Activated CD8-positive, alpha-beta memory T cell treated with anti-CD3 and anti-CD28 coated beads for 36 hours (primary cell): ENCODE data around the gene PDS5B. TPM values are rescaled to one million over a fixed set of nuclear protein-coding genes. Genes with fewer than 3 reads are reported as not detected.
"Not testable (repeated sequence)": the region's sequence is repeated elsewhere in the genome, so short reads cannot be mapped to it uniquely, and the experiment has no call there.

Experiments used
- CTCF ChIA-PET: fragments of 350-600 bp; sonication (Branson Sonifier 250); formaldehyde crosslinking; loops from one replicate; lab custom pipeline; 2021; ENCODE audit warnings: antibody characterized with exemption; lab: Charles Lee
- POLR2A ChIA-PET: fragments of 350-600 bp; sonication (Branson Sonifier 250); formaldehyde crosslinking; loops from one replicate; lab custom pipeline; 2021; ENCODE audit warnings: antibody characterized with exemption; lab: Charles Lee
- total RNA-seq, 2 experiments: library from RNA; stranded (reverse); gene quantifications; one replicate each; pipeline ENCODE4 v1.2.3, GENCODE V29; 2021

PDS5B gene
- total RNA-seq, 2 experiments from 2014 or later, result 45.6 to 47.2 TPM

- POLR2A ChIA-PET, result no interaction called here
Measured at GRCh38 chr13:32682740-32683139, 96.5 kb downstream of the PDS5B start.

DNA sequence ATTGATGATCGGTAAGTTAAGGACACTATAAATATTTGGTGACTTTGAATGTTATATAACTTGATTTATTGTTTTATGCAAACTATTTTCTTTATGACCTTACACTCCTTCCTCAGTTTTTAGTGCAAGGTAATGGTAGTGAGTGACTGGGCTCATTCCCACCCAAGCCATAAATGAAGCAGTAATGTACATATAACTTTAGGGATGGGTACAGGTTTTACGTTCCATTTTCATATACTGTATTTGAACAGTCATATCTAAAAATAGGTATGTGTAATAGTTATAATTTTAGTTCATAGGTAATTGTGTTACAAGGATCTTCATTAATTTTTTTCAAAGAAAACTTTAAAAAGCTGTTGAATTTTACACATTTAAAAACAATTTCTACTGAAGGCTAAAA, 101.0 kb downstream of the PDS5B start:
- CTCF ChIA-PET, result no interaction called here
- POLR2A ChIA-PET, result no interaction called here

More at GRCh38 chr13:32682740-32683139, 96.5 kb downstream of the PDS5B start:
- CTCF ChIA-PET, result no interaction called here

DNA sequence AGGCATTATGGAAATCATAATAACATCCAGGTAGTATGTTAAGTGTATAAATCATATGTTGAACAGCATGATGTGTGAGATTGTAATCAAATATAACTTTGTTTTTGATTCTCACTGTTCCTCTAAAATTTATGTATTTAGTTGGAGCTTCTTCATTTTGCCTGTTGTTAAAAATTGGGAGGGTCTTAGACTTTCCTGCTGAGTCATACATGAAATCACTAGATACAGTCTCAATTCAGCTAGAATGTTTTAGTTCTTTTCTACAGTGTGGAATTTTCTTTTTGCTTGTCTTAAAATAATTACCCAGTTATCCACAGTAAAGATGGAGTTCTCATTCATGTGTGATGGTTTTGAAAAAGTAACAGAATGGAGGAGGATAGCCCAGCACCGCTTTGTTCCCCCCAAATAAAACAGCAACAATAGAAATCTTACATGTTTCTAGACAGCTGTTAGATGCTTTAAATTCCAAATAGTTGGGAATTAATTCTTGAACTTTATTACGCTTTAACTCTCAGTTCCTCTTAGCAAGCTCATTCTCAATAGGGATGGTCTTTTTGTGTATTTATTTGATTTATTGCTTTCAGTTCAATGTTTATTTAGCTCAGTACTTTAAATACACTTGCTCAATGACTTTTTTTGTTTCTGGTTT, 109.5 kb downstream of the PDS5B start:
- CTCF ChIA-PET, result no interaction called here

GRCh38 chr13:32707471-32707870, 121.2 kb downstream of the PDS5B start:
- CTCF ChIA-PET, result interaction anchor here (0.7 kb wide), 1 partner anchor 119 kb away, joined by 3 read pairs; no protein-coding TSS in a partner anchor
- POLR2A ChIA-PET, result no interaction called here

More for the DNA sequence above, 109.5 kb downstream of the PDS5B start:
- POLR2A ChIA-PET, result interaction anchor here (0.7 kb wide), 1 partner anchor 28 kb away, joined by 3 read pairs; no protein-coding TSS in a partner anchor

- ChIA-PET CTCF (interaction anchor here (0.5 kb wide), 1 partner anchor 444 kb away, joined by 3 read pairs; no protein-coding TSS in a partner anchor), POLR2A (interaction anchor here (0.6 kb wide), 1 partner anchor 126 kb away, joined by 3 read pairs; no protein-coding TSS in a partner anchor)
Measured at GRCh38 chr13:32713397-32713796, 127.1 kb downstream of the PDS5B start.

DNA sequence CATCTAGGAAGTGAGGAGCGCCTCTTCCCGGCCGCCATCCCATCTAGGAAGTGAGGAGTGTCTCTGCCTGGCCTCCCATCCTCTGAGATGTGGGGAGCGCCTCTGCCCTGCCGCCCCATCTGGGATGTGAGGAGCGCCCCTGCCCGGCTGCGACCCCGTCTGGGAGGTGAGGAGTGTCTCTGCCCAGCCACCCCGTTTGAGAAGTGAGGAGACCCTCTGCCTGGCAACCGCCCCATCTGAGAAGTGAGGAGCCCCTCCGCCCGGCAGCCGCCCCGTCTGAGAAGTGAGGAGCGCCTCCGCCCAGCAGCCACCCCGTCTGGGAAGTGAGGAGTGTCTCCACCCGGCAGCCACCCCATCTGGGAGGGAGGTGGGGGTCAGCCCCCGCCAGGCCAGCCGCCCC, 129.9 kb downstream of the PDS5B start:
- CTCF ChIA-PET, POLR2A ChIA-PET: not testable (repeated sequence)

- ChIA-PET CTCF (no interaction called here), POLR2A (no interaction called here)
Measured at GRCh38 chr13:32720026-32720425, 133.8 kb downstream of the PDS5B start.

DNA sequence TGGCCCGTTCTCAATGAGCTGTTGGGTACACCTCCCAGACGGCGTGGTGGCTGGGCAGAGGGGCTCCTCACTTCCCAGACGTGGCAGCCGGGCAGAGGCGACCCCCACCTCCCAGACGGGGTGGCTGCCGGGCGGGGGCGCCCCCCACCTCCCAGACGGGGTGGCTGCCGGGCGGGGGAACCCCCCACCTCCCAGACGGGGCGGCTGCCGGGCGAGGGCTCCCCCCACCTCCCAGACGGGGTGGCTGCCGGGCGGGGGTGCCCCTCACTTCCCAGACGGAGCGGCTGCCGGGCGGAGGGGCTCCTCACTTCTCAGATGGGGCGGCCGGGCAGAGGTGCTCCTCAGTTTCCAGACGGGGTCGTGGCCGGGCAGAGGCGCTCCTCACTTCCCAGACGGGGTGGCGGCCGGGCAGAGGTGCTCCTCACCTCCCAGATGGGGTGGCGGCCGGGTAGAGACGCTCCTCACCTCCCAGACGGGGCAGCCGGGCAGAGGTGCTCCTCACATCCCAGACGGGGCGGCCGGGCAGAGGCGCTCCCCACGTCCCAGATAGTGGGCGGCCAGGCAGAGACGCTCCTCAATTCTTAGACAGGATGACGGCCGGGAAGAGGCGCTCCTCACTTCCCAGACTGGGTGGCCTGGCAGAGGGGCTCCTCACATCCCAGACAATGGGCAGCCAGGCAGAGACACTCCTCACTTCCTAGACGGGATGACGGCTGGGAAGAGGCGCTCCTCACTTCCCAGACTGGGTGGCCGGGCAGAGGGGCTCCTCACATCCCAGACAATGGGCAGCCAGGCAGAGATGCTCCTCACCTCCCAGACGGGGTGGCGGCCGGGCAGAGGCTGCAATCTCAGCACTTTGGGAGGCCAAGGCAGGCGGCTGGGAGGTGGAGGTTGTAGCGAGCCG, 135.1 kb downstream of the PDS5B start:
- CTCF ChIA-PET, POLR2A ChIA-PET: not testable (repeated sequence)

- ChIA-PET CTCF (no interaction called here), POLR2A (interaction anchor here (0.6 kb wide), 1 partner anchor 191 kb away, joined by 5 read pairs; no protein-coding TSS in a partner anchor)
Measured at GRCh38 chr13:32722340-32722739, 136.1 kb downstream of the PDS5B start.

DNA sequence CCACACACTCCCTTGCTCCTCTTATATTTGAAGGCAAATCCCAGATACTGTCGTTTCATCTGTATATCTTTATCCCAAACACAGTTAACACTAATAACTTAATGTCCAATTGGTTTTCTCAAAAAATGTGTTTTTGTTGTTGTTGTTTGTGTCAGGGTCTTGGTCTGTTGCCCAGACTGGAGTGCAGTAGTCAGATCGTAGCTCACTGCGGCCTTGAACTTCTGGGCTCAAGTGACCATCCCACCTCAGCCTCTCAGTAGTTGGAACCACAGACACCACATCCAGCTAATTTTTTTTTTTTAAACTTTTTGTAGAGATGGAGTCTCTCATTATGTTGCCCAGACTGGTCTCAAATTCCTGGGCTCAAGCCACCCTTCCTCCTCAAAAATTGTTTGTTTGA, 137.7 kb downstream of the PDS5B start:
- ChIA-PET CTCF (no interaction called here), POLR2A (interaction anchor here (0.6 kb wide), 1 partner anchor 28 kb away, joined by 3 read pairs; no protein-coding TSS in a partner anchor)

DNA sequence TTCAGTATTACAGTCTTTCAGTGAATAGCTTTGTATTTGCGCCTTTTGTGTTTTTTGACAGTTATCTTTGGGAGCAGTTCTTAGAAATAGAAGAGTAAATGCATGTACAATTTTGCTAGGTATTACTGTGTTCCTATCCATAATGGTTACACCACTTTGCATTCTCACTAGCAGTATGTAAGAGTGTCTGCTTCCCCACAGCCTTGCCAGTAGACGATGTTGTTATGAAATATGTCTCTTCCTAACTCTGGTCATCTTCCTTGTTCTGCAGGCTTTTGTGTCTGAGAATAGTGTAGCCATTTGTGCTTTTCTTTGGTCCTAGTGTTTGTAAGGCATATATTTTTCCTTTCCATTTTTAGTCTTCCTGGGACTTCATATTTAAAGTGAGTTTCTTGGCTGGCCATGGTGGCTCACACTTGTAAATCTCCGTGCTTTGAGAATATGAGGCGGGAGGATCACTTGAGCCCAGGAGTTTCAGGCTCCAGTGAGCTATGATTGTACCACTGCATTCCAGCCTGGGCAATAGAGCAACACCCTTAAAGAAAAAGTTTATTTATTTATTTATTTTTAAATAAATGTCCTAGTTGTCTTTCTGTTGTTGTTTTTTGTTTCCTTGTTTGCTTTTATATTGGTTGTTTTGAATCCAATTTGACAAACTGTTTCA, 140.3 kb downstream of the PDS5B start:
- POLR2A ChIA-PET, result no interaction called here
- CTCF ChIA-PET, result no interaction called here

DNA sequence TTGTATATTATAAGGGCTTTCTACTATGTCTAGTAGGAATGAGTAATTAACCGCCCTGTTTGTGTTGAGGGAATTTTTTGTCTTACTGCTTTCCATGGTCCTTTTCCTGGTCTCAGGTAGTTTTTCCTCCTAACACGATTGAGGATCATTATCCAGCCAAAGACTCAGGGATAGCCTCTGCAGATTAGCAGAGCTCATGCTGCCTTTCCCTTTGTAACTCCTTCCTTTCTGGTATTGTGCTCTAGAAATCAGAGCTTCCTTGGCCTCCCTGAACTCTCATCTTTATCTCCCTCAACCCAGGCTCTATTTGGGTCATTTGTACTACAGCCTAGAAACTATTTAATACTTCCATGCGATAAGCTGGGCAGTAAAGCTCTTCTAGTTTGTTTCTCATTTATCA, 142.1 kb downstream of the PDS5B start:
- CTCF ChIA-PET, result no interaction called here
- POLR2A ChIA-PET, result no interaction called here

- POLR2A ChIA-PET, CTCF ChIA-PET: not testable (repeated sequence)
Measured at GRCh38 chr13:32729097-32729496, 142.8 kb downstream of the PDS5B start.

GRCh38 chr13:32731074-32731473, 144.8 kb downstream of the PDS5B start:
- POLR2A ChIA-PET, result no interaction called here
- CTCF ChIA-PET, result no interaction called here

DNA sequence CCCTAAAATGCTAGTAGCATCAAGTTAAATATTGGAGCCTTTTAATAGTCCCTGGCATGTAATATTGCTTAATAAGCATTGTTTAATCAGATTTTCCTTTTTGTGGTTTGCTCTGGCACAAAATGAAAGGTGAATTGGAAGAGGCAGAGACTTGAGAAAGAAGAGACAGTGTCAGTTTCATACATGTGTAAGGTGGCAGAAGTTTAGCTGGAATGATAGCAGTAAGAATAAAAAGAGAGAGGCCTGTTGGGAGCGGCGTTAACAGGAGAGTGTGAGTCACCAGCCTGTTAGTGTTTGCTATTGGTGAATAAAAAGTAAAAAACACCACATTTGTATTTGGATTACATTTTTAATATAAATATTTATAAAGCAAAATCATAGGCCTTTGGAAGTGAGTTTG, 145.3 kb downstream of the PDS5B start:
- POLR2A ChIA-PET, result no interaction called here
- CTCF ChIA-PET, result no interaction called here

- ChIA-PET POLR2A (no interaction called here), CTCF (interaction anchor here (0.7 kb wide), 1 partner anchor 1302 kb away, joined by 3 read pairs; no protein-coding TSS in a partner anchor)
Measured at GRCh38 chr13:32733690-32734089, 147.4 kb downstream of the PDS5B start.

GRCh38 chr13:32734511-32734910, 148.3 kb downstream of the PDS5B start:
- ChIA-PET POLR2A (no interaction called here), CTCF (interaction anchor here (0.7 kb wide), 1 partner anchor 1301 kb away, joined by 3 read pairs; no protein-coding TSS in a partner anchor)

- ChIA-PET POLR2A (no interaction called here), CTCF (no interaction called here)
Measured at GRCh38 chr13:32735859-32736258, 149.6 kb downstream of the PDS5B start.

DNA sequence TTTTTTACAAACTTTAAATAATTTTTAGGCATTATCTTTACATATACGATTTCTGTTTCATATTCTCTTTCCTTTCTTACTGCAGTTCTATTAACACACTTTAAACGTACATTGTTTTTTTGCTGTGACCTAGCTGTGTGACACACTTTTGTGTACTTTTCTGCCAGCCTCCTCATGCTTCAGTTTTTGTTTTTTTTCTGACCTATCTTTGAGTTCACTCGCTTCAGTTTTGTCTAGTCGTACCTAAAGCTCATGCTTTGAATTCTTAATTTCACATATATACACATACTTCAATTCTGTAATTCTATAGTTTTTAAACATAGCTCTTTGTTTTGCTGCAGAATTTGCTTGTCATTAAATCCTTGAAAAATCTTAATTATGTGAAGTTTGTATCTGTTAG, 150.4 kb downstream of the PDS5B start:
- CTCF ChIA-PET, result interaction anchor here (0.9 kb wide), 1 partner anchor 280 kb away, joined by 3 read pairs; no protein-coding TSS in a partner anchor

More for the DNA sequence above, 150.4 kb downstream of the PDS5B start:
- POLR2A ChIA-PET, result interaction anchor here (0.6 kb wide), 1 partner anchor 216 kb away, joined by 4 read pairs; no protein-coding TSS in a partner anchor
